ENCODE measurements around the gene C20orf141. TPM values are rescaled to one million over a fixed set of nuclear protein-coding genes. Genes with fewer than 3 reads are reported as not detected.
A peak's percentile ranks its signal among the peaks of the same experiment; 100 is the strongest.

Gene C20orf141
- total RNA-seq, 1 donor from 2014 or later = not detected

GRCh38 chr20:2834401-2835110 is 19.8 kb downstream of the C20orf141 start:
- intact Hi-C loops (cut with micrococcal nuclease) = no loop called here
- Mint-ChIP-seq H3K4me1 (ENCODE audit: low read depth) (peaks cover 9% of the 10 kb centered on the region), H3K9me3 (peaks cover 3% of the 10 kb centered on the region), H3K27me3 (ENCODE audit: low read depth) (peaks cover 4% of the 10 kb centered on the region), H3K4me3 (ENCODE audit: low read depth) (no peak overlapping the region), H3K27ac (no peak overlapping the region), H3K36me3 (ENCODE audit: low read depth) (peaks cover 14% of the 10 kb centered on the region)
- DNase-seq (ENCODE audit: low spot score) = no peak

- peaks cover 3% of the 10 kb centered on the region for H3K9me3 Mint-ChIP-seq
- peaks cover 15% of the 10 kb centered on the region for H3K36me3 Mint-ChIP-seq (ENCODE audit: low read depth)
- no peaks in the 10 kb centered on the region for H3K27me3 Mint-ChIP-seq (ENCODE audit: low read depth)
- intact Hi-C loops (cut with micrococcal nuclease) = no loop called here
- H3K4me1 Mint-ChIP-seq (ENCODE audit: low read depth) = peaks cover 9% of the 10 kb centered on the region
- H3K4me3 Mint-ChIP-seq (ENCODE audit: low read depth) = no peak overlapping the region
- H3K27ac Mint-ChIP-seq = no peak overlapping the region
- DNase-seq (ENCODE audit: low spot score) = no peak
Observed at GRCh38 chr20:2835331-2835796, 20.6 kb downstream of the C20orf141 start.

GRCh38 chr20:2836035-2836434 is 21.2 kb downstream of the C20orf141 start:
- Mint-ChIP-seq H3K9me3 (peaks cover 3% of the 10 kb centered on the region), H3K36me3 (ENCODE audit: low read depth) (peaks cover 15% of the 10 kb centered on the region), H3K27me3 (ENCODE audit: low read depth) (no peaks in the 10 kb centered on the region), H3K27ac (no peak overlapping the region), H3K4me1 (ENCODE audit: low read depth) (peaks cover 9% of the 10 kb centered on the region), H3K4me3 (ENCODE audit: low read depth) (no peak overlapping the region)
- intact Hi-C loops (cut with micrococcal nuclease) = no loop called here
- DNase-seq (ENCODE audit: low spot score) = no peak

GRCh38 chr20:2837221-2837960 is 22.6 kb downstream of the C20orf141 start:
- no peak overlapping the region for H3K27ac Mint-ChIP-seq
- intact Hi-C loops (cut with micrococcal nuclease) = no loop called here
- peaks cover 10% of the 10 kb centered on the region for H3K4me1 Mint-ChIP-seq (ENCODE audit: low read depth)
- peaks cover 3% of the 10 kb centered on the region for H3K9me3 Mint-ChIP-seq
- DNase-seq (ENCODE audit: low spot score) = no peak
- peaks cover 15% of the 10 kb centered on the region for H3K36me3 Mint-ChIP-seq (ENCODE audit: low read depth)
- H3K27me3 Mint-ChIP-seq (ENCODE audit: low read depth) = no peaks in the 10 kb centered on the region
- H3K4me3 Mint-ChIP-seq (ENCODE audit: low read depth) = no peak overlapping the region

GRCh38 chr20:2838170-2838797 is 23.5 kb downstream of the C20orf141 start:
- H3K9me3 Mint-ChIP-seq = peaks cover 3% of the 10 kb centered on the region
- peaks cover 10% of the 10 kb centered on the region for H3K4me1 Mint-ChIP-seq (ENCODE audit: low read depth)
- H3K27ac Mint-ChIP-seq = no peak overlapping the region
- no peak for DNase-seq (ENCODE audit: low spot score)
- H3K4me3 Mint-ChIP-seq (ENCODE audit: low read depth) = peak overlapping the region; percentile 55
- H3K36me3 Mint-ChIP-seq (ENCODE audit: low read depth) = peaks cover 15% of the 10 kb centered on the region
- intact Hi-C loops (cut with micrococcal nuclease) = no loop called here
- no peaks in the 10 kb centered on the region for H3K27me3 Mint-ChIP-seq (ENCODE audit: low read depth)

GRCh38 chr20:2838847-2839671 is 24.3 kb downstream of the C20orf141 start:
- intact Hi-C loops (cut with micrococcal nuclease) = no loop called here
- peak overlapping the region; percentile 84 for H3K4me3 Mint-ChIP-seq (ENCODE audit: low read depth)
- peak overlapping the region; percentile 89 for H3K27ac Mint-ChIP-seq

GRCh38 chr20:2839732-2840137 is 24.9 kb downstream of the C20orf141 start:
- Mint-ChIP-seq H3K36me3 (ENCODE audit: low read depth) (peaks cover 20% of the 10 kb centered on the region), H3K9me3 (peaks cover 3% of the 10 kb centered on the region), H3K27me3 (ENCODE audit: low read depth) (no peaks in the 10 kb centered on the region), H3K27ac (peak overlapping the region; percentile 89), H3K4me3 (ENCODE audit: low read depth) (peak overlapping the region; percentile 84), H3K4me1 (ENCODE audit: low read depth) (peaks cover 15% of the 10 kb centered on the region)
- intact Hi-C loops (cut with micrococcal nuclease) = loop anchor here (1.0 kb wide), 1 partner anchor 34 kb away; the partner anchor contains the start of gene PTPRA
- DNase-seq (ENCODE audit: low spot score) = no peak

More at GRCh38 chr20:2838847-2839671, 24.3 kb downstream of the C20orf141 start:
- Mint-ChIP-seq H3K27me3 (ENCODE audit: low read depth) (no peaks in the 10 kb centered on the region), H3K4me1 (ENCODE audit: low read depth) (peaks cover 13% of the 10 kb centered on the region), H3K9me3 (peaks cover 3% of the 10 kb centered on the region), H3K36me3 (ENCODE audit: low read depth) (peaks cover 18% of the 10 kb centered on the region)
- no peak for DNase-seq (ENCODE audit: low spot score)

GRCh38 chr20:2840138-2840966 is 25.6 kb downstream of the C20orf141 start, which contains the start of the genes PCED1A and VPS16:
TSS of gene PCED1A (minus strand) at chr20:2840655. CDS start at chr20:2839912, 743 bp downstream.
TSS of gene VPS16 (plus strand) at chr20:2840745. CDS start at chr20:2840775, 30 bp downstream.
- Mint-ChIP-seq H3K27ac (peak within 1 kb of the TSS; percentile 89), H3K4me3 (ENCODE audit: low read depth) (peak within 1 kb of the TSS; percentile 87), H3K9me3 (peaks cover 3% of the 10 kb centered on the region), H3K36me3 (ENCODE audit: low read depth) (peaks cover 22% of the 10 kb centered on the region), H3K27me3 (ENCODE audit: low read depth) (no peaks in the 10 kb centered on the region), H3K4me1 (ENCODE audit: low read depth) (peaks cover 19% of the 10 kb centered on the region)
- intact Hi-C loops (cut with micrococcal nuclease) = loop anchor here (1.0 kb wide), 1 partner anchor 33 kb away; the partner anchor contains the start of gene PTPRA
- DNase-seq (ENCODE audit: low spot score) = peak; percentile 85

GRCh38 chr20:2840967-2841531 is 26.3 kb downstream of the C20orf141 start:
- H3K36me3 Mint-ChIP-seq (ENCODE audit: low read depth) = peaks cover 22% of the 10 kb centered on the region
- H3K4me3 Mint-ChIP-seq (ENCODE audit: low read depth) = peak overlapping the region; percentile 87
- intact Hi-C loops (cut with micrococcal nuclease) = loop anchor here (1.0 kb wide), 1 partner anchor 32 kb away; the partner anchor contains the start of gene PTPRA

GRCh38 chr20:2845607-2846006 is 30.8 kb downstream of the C20orf141 start:
- Mint-ChIP-seq H3K36me3 (ENCODE audit: low read depth) (peaks cover 7% of the 10 kb centered on the region), H3K4me1 (ENCODE audit: low read depth) (peaks cover 19% of the 10 kb centered on the region), H3K27me3 (ENCODE audit: low read depth) (no peaks in the 10 kb centered on the region), H3K9me3 (no peaks in the 10 kb centered on the region), H3K27ac (no peak overlapping the region), H3K4me3 (ENCODE audit: low read depth) (no peak overlapping the region)
- DNase-seq (ENCODE audit: low spot score) = no peak
- intact Hi-C loops (cut with micrococcal nuclease) = no loop called here

More at GRCh38 chr20:2840967-2841531, 26.3 kb downstream of the C20orf141 start:
- peaks cover 23% of the 10 kb centered on the region for H3K4me1 Mint-ChIP-seq (ENCODE audit: low read depth)
- H3K9me3 Mint-ChIP-seq = peaks cover 3% of the 10 kb centered on the region
- no peak for DNase-seq (ENCODE audit: low spot score)
- peak overlapping the region; percentile 62 for H3K27ac Mint-ChIP-seq
- H3K27me3 Mint-ChIP-seq (ENCODE audit: low read depth) = no peaks in the 10 kb centered on the region

GRCh38 chr20:2846698-2847097 is 31.9 kb downstream of the C20orf141 start:
- H3K4me3 Mint-ChIP-seq (ENCODE audit: low read depth) = no peak overlapping the region
- H3K36me3 Mint-ChIP-seq (ENCODE audit: low read depth) = peaks cover 7% of the 10 kb centered on the region
- no peak for DNase-seq (ENCODE audit: low spot score)
- peaks cover 16% of the 10 kb centered on the region for H3K4me1 Mint-ChIP-seq (ENCODE audit: low read depth)
- no peaks in the 10 kb centered on the region for H3K9me3 Mint-ChIP-seq
- H3K27ac Mint-ChIP-seq = no peak overlapping the region
- no peaks in the 10 kb centered on the region for H3K27me3 Mint-ChIP-seq (ENCODE audit: low read depth)
- intact Hi-C loops (cut with micrococcal nuclease) = no loop called here
